ENCODE measurements around the gene TUG1. TPM values are rescaled to one million over a fixed set of nuclear protein-coding genes. Genes with fewer than 3 reads are reported as not detected.

Gene TUG1
- total RNA-seq, 1 experiment from 2014 or later = 103 TPM

- H3K9me3 Mint-ChIP-seq (ENCODE audit: unreplicated experiment) = no peaks in the 10 kb centered on the region
- H3K27me3 Mint-ChIP-seq (ENCODE audit: insufficient read depth, unreplicated experiment) = no peaks in the 10 kb centered on the region
- BruUV-seq (replicated peaks) = TSS peak; percentile 31
- H3K4me1 Mint-ChIP-seq (ENCODE audit: low read depth, unreplicated experiment) = no peaks in the 10 kb centered on the region
- peak; percentile 43 to 60 for DNase-seq
- peak overlapping the region; percentile 98 for H3K27ac Mint-ChIP-seq (ENCODE audit: unreplicated experiment)
- Histone ChIP-seq H3K36me3 (ENCODE audit: control insufficient read depth, insufficient read depth, low read length) (peaks cover 7% of the 10 kb centered on the region), H3K4me1 (peaks cover 20% of the 10 kb centered on the region), H3K4me3 (ENCODE audit: low read depth, low read length) (peak overlapping the region; percentile 57), H3K27me3 (replicated peaks; ENCODE audit: control insufficient read depth, insufficient read depth, low read length) (no peaks in the 10 kb centered on the region), H3K9me3 (no peaks in the 10 kb centered on the region)
- H3K4me3 Mint-ChIP-seq (ENCODE audit: unreplicated experiment) = peak overlapping the region; percentile 96
- no peak for TF ChIP-seq CTCF (IDR thresholded peaks at IDR 0.05; ENCODE audit: insufficient read depth in 1 of 2, low read depth in 1 of 2, low read length in 1 of 2, severe bottlenecking in 1 of 2, unreplicated experiment in 1 of 2)
- intact Hi-C loops (cut with micrococcal nuclease; ENCODE audit: unreplicated experiment) = loop anchor here (1.0 to 10.0 kb wide), 3 partner anchors 88 to 265 kb away; no protein-coding TSS in a partner anchor
- ChIA-PET CTCF (interaction anchor here (0.6 to 1.9 kb wide), 7 partner anchors 95 to 323 kb away, joined by 3 to 12 read pairs (median 4); partner anchors contain the start of genes PIK3IP1 and SMTN), POLR2A (interaction anchor here (0.6 to 4.3 kb wide), 22 partner anchors 9 to 546 kb away, joined by 3 to 60 read pairs (median 4); partner anchors contain the start of genes PES1, SELENOM and SMTN)
- H3K36me3 Mint-ChIP-seq (ENCODE audit: insufficient read depth, unreplicated experiment) = peaks cover 71% of the 10 kb centered on the region
Measured at GRCh38 chr22:30969532-30970355, 679 bp downstream of the TUG1 start.

DNA sequence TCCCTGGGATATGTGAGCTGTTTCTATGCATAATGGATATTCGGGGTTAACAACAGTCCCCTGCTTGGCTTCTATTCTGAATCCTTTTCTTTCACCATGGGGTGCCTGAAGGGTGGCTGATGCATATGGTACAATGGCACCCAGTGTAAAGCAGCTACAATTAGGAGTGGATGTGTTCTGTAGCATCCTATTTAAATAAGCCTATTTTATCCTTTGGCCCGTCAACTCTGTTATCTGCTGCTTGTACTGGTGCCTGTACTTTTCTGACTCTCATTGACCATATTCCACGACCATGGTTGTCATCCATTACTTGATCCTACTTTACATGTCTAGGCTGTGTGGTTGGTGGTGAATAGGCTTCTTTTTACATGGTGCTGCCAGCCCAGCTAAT, 1.3 kb downstream of the TUG1 start:
- Histone ChIP-seq H3K36me3 (ENCODE audit: control insufficient read depth, insufficient read depth, low read length) (peaks cover 9% of the 10 kb centered on the region), H3K27me3 (replicated peaks; ENCODE audit: control insufficient read depth, insufficient read depth, low read length) (no peaks in the 10 kb centered on the region), H3K4me3 (ENCODE audit: low read depth, low read length) (peak overlapping the region; percentile 57), H3K9me3 (no peaks in the 10 kb centered on the region), H3K4me1 (peaks cover 22% of the 10 kb centered on the region)
- Mint-ChIP-seq H3K27me3 (ENCODE audit: insufficient read depth, unreplicated experiment) (no peaks in the 10 kb centered on the region), H3K4me1 (ENCODE audit: low read depth, unreplicated experiment) (no peaks in the 10 kb centered on the region), H3K36me3 (ENCODE audit: insufficient read depth, unreplicated experiment) (peaks cover 77% of the 10 kb centered on the region), H3K4me3 (ENCODE audit: unreplicated experiment) (peak overlapping the region; percentile 96), H3K9me3 (ENCODE audit: unreplicated experiment) (no peaks in the 10 kb centered on the region), H3K27ac (ENCODE audit: unreplicated experiment) (no peak overlapping the region)
- TF ChIP-seq CTCF (IDR thresholded peaks at IDR 0.05; ENCODE audit: insufficient read depth in 1 of 2, low read depth in 1 of 2, low read length in 1 of 2, severe bottlenecking in 1 of 2, unreplicated experiment in 1 of 2) = no peak
- intact Hi-C loops (cut with micrococcal nuclease; ENCODE audit: unreplicated experiment) = no loop called here
- BruUV-seq (replicated peaks) = no TSS peak
- ChIA-PET CTCF (interaction anchor here (1.8 to 1.9 kb wide), 2 partner anchors 94 to 109 kb away, joined by 6 to 9 read pairs; no protein-coding TSS in a partner anchor), POLR2A (interaction anchor here (1.4 to 4.3 kb wide), 4 partner anchors 48 to 113 kb away, joined by 5 to 60 read pairs (median 32); partner anchors contain the start of gene SMTN)
- no peak for DNase-seq

- H3K27ac Mint-ChIP-seq (ENCODE audit: unreplicated experiment) = no peak overlapping the region
- 0 out of 2 replicates have a peak, but pooled peaks cover 4% of the 10 kb centered on the region for H3K4me1 ChIP-seq
- no peak for TF ChIP-seq CTCF (IDR thresholded peaks at IDR 0.05; ENCODE audit: insufficient read depth in 1 of 2, low read depth in 1 of 2, low read length in 1 of 2, severe bottlenecking in 1 of 2, unreplicated experiment in 1 of 2)
- DNase-seq = no peak
- CTCF ChIA-PET = no interaction called here
- H3K27me3 Mint-ChIP-seq (ENCODE audit: insufficient read depth, unreplicated experiment) = no peaks in the 10 kb centered on the region
- H3K36me3 Mint-ChIP-seq (ENCODE audit: insufficient read depth, unreplicated experiment) = peaks cover 51% of the 10 kb centered on the region
- no peaks in the 10 kb centered on the region for H3K4me1 Mint-ChIP-seq (ENCODE audit: low read depth, unreplicated experiment)
- peaks cover 2% of the 10 kb centered on the region for H3K36me3 ChIP-seq (ENCODE audit: control insufficient read depth, insufficient read depth, low read length)
- BruUV-seq (replicated peaks) = no TSS peak
- POLR2A ChIA-PET = interaction anchor here (2.6 kb wide), 1 partner anchor 9 kb away, joined by 10 read pairs; the partner anchor contains the start of genes MORC2 and TUG1
- H3K27me3 ChIP-seq (replicated peaks; ENCODE audit: control insufficient read depth, insufficient read depth, low read length) = no peaks in the 10 kb centered on the region
- no peak overlapping the region for H3K4me3 Mint-ChIP-seq (ENCODE audit: unreplicated experiment)
- peaks cover 9% of the 10 kb centered on the region for H3K9me3 Mint-ChIP-seq (ENCODE audit: unreplicated experiment)
- H3K4me3 ChIP-seq (ENCODE audit: low read depth, low read length) = no peak overlapping the region
- 0 out of 2 replicates have a peak, but pooled peaks cover 3% of the 10 kb centered on the region for H3K9me3 ChIP-seq
- intact Hi-C loops (cut with micrococcal nuclease; ENCODE audit: unreplicated experiment) = no loop called here
Measured at GRCh38 chr22:30978304-30978962, 9.4 kb downstream of the TUG1 start.

All from Caco-2 (cell line).